Globus pallidus (tissue), 1 donor: Measurements from ENCODE around the gene NOCT.
"Not testable (repeated sequence)": the region's sequence is repeated elsewhere in the genome, so short reads cannot be mapped to it uniquely, and the experiment has no call there.

ENCODE experiments used
- DNase-seq: peaks from one replicate; pipeline ENCODE4 v3.0.0-alpha.2; 2015; ENCODE audit warnings: low spot score

Gene NOCT

DNA sequence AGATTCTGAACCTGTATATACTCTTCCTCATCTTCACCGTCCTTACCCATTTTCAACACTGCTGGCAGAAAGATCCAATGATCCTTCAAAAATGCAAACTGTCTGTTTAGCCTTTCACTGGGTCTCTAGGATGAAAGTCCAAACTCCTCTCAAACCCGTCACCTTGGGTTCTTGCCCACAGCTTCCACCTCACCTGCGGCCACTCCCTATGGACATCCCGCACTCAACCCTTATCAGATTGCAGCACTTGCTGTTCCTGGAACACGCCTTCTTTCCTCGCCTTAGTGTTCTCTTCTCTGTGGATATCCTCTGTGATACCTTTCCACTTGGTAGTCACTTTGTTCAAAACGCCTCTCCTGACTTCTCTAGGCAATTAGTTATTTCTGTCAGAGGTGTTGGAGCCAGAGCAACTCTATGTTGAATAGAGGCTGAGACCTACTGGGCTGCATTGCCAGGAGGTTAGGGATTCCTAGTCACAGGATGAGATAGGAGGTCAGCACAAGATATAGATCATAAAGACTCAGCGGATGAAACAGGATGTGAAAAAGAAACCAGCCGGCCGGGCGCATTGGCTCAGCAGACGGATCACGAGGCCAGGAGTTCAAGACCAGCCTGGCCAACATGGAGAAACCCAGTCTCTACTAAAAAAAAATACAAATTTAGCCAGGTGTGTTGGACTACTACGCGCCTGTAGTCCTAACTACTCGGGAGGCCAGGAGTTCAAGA is 4.2 kb upstream of the NOCT start:
- no peak for DNase-seq

DNA sequence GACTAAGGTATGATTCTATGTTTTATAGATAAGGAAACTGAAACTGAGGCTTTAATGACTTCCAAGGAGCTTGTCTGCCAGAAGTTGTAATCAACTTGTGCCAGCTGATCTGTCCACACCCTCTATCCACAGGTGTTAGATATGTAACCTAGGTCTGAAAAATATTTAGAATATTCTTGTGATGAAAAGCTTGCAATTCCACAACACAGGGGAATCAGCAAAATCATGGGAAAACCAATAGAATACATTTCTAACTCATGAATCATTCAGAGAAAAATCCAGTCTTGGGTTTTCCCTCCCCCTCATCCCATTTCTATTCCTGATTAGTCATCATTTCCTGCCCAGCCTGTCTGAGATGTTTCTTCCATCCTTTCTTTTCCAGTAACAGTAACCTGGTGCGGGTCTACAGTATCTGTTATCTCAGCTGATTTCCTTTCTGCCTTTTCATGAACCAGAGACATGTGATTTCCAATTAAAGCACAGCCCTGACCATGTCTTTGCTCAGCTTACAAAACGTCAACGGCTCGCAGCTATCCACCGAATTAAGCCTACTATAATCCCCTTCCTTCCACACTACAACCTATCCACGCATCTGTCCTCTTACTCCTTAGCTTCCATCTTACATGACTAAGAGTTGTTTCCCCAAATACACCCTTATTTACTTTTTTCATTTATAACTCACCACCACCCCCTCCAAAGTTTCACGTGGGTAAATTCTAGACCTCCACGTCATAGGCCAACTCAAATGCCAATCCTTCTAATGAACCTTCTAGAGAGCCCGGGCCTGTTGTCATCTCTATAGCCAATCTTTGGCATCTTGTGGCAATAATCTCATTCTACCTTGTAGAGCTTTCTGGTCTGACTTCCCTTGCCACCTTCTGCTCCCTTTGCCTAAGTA is 961 bp upstream of the NOCT start:
- DNase-seq = no peak

DNA sequence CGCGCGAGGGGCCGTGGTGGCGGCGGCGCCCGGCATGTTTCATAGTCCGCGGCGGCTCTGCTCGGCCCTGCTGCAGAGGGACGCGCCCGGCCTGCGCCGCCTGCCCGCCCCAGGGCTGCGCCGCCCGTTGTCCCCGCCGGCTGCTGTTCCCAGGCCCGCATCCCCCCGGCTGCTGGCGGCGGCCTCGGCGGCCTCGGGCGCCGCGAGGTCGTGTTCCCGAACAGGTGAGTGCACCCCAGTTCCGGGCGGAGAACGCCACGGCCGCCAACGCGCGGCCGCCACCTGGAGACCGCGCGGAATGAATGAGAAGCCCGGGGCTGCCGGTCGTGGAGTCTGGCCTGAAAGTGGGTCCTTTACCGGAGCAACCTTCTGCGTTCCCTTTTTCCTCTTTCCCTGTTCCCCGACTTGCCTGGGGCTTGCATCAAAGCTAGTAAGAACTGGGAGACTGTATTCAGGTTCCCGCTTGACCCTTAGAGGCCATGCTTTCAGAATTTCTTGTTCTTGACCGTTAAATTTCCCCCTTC is 429 bp downstream of the NOCT start:
- DNase-seq = no peak

DNA sequence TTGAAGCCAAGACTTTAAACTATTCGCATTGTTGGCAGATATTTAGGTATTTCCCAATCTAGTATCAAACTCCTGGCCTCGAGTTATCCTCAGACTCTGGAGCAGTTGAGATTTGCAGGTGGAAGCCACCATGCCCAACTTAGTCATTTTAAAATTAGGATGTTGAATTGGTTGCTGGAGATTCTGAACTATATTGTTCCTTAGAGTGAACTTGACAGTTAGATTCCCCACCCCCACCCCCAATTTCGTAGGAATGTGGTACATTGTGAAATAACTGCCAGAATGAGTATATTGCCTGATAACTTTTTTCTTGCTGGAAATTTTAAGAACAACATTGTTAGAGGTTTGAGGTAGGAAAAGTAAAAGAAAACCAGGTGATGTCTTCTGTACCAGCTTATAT is 2.3 kb downstream of the NOCT start:
- no peak for DNase-seq

DNA sequence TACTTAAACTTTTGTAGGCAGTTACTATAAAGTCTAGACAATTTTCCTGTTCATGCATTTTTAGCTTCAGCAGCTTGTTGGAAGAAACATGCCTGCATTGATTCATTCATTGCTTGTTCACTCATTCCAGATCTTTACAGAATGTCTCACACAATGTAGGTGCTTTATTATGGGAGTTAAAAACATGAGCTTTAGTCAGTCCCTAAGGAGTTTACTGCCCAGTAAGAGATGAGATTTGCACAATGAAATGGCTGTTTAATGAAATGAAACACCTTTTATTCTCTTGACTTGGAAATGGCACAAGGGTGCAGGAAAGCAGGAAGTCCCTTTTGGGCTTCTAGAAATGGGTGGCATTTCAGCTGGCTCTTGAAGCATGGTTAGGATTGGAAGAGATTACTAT is 2.9 kb downstream of the NOCT start:
- DNase-seq = no peak

DNA sequence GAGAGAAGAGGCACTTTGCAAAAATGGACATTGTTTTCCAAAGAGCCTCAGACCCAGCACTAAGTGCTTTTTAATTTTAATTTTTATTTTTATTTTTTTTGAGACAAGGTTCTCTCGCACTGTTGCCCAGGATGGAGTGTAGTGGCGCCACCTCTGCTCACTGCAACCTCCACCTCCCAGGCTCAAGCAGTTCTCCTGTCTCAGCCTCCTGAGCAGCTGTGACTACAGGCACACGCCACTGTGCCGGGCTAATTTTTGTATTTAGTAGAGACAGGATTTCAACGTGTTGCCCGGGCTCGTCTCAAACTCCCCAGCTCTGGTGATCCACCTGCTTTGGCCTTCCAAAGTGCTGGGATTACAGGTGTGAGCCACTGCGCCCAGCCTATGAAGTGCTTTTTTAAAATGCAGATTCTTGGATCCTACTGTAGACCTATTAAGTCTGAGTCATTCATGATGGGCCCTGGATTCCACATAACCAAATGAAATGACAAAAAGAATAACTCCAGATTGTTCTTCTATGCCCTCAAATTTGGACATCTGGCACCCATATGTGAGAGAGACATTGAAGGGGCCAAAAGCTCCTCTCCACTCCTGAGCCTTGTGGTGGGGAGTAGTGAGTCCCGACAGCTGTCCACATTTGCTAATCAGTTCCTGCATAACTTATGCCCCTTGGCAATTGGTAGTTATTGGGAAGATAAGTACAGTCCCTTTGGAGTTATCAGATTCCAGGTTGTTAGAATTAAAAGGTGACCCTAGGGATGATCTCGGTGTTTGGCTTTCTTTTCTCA is 3.6 kb downstream of the NOCT start:
- no peak for DNase-seq

DNA sequence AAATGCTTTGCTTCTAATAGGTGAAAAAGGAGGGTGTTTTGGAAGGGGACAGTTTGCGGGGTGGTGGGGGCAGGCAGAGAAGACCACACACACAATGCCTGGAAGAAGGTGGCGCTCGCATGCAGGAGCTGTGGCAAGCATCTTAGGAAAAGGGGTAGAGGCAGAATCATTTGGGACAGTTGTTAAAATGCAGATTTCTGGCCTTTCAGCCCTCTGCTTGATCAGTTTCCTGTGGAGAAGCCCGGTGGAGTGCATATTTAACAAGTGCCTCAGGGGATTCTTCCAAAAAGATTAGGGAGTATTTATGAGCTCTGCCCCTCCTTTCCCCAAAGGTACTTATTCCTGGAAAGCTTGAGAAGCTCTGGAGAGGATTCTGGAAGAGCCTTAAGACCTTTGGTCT is 4.8 kb downstream of the NOCT start:
- no peak for DNase-seq

DNA sequence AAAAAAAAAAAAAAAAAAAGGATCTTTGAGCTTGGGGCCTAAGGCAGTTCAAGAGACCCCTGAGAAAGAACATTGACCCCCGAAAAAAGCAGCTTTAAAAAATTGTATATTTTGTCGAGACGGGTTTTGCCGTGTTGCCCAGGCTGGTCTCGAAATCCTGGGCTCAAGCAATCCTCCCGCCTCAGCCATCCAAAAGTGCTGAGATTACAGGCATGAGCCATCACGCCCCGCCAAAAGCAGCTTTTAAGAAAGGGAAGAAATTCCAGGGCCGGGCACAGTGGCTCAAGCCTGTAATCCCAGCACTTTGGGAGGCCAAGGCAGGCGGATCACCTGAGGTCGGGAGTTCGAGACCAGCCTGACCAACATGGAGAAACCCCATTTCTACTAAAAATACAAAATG is 5.5 kb downstream of the NOCT start:
- DNase-seq = not testable (repeated sequence)

DNA sequence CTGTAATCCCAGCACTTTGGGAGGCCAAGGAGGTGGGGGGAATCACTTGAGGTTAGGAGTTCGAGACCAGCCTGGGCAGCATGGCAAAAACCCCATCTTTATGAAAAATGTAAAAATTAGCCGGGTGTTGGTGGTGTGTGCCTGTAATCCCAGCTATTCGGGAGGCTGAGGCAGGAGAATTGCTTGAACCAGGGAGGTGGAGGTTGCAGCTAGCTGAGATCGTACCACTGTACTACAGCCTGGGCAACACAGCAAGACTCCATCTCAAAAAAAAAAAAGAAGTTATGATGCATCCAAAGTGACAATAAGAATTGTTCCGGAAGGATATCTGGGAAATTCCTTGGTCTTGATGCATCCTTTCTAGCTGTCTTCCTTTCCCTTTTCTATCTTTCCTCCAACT is 7.3 kb downstream of the NOCT start:
- no peak for DNase-seq

DNA sequence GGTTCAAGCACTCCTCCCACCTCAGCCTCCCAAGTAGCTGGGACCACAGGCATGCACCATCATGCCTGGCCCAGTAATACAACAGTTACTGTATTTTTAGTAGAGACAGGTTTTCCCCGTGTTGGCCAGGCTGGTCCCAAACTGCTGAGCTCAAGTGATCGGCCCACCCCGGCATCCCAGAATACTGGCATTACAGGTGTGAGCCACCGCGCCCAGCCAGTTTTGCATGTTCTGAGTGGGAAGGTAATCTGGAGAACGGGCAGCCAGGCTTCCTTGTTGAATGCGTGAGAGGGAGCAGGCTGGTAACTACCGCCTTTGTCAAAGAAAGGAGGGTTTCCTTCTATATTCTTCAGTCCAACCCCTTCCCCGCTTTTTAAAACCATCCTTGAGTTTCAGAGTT is 9.1 kb downstream of the NOCT start:
- no peak for DNase-seq

DNA sequence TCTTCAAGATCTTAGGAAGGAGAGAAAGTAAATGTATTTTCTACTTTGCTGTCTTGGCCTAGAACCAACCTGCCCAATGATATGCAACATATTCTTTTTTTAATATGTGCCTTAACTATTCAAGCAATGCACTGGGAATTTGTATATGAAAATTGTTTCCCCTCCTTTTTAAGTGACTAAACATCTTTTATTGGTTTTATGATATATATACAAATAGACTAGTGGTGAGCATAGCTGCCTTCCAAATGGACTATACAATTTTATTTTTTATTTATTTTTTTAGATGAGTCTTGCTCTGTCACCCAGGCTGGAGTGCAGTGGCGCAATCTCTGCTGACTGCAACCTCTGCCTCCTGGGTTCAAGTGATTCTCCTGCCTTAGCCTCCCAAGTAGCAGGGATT is 10.3 kb downstream of the NOCT start:
- DNase-seq = no peak

DNA sequence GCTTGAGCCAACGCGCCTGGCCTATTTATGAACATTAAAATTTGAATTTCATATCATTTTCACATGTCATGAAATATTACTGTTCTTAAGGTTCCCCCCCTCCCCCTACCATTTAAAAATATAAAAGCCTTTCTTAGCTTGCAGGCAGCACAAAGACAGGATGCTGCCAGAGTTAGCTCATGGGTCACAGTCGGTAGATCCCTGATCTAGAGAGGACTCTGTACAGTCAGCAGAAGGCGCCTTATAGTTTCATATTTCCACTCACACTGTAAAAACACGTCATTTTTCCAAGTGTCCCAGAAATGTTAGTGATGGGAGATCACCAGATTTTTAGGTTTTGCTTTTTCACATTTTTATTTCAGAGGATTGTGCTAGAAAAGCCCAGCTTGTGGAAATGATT is 12.2 kb downstream of the NOCT start:
- no peak for DNase-seq

DNA sequence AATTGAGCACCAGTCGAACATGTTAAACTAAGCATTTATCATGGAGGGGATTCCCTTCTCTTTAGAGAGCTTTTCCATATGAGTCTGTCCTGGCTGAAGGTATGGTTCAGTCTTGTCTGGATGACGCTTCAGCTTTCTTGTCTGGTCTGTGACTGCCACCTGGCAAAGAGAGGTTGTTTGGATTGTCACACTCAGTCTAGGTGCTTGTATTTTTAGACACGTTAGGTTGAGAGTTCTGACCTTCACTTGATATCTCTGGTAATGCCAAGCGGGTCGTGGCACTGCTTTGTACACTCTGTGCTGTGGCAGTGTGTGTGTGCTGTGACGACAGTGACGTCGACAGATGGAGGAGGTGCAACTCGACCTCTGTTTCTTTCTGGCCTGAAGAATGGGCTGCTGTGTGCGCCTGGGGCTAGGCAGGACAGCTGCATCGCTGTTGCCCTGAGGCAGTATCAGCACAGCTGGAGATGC is 12.6 kb downstream of the NOCT start:
- DNase-seq = peak; percentile 83

DNA sequence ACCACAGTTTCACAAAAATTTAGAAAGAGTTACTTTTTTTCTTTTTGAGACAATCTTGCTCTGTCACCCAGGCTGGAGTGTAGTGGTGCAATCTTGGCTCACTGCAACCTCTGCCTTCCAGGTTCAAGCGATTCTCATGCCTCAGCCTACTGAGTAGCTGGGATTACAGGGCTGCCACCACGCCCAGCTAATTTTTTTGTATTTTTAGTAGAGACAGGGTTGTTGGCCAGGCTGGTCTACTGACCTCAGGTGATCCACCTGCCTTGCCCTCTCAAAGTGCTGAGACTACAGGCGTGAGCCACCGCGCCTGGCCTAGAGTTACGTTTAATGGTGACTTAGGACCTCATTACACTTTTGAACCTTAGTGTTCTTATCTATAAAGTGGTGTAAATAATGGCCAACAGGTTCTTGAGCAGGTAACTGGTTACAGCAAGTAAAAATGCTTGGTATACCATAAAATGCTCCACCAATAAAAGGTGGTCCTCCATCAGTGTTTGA is 14.3 kb downstream of the NOCT start:
- not testable (repeated sequence) for DNase-seq

DNA sequence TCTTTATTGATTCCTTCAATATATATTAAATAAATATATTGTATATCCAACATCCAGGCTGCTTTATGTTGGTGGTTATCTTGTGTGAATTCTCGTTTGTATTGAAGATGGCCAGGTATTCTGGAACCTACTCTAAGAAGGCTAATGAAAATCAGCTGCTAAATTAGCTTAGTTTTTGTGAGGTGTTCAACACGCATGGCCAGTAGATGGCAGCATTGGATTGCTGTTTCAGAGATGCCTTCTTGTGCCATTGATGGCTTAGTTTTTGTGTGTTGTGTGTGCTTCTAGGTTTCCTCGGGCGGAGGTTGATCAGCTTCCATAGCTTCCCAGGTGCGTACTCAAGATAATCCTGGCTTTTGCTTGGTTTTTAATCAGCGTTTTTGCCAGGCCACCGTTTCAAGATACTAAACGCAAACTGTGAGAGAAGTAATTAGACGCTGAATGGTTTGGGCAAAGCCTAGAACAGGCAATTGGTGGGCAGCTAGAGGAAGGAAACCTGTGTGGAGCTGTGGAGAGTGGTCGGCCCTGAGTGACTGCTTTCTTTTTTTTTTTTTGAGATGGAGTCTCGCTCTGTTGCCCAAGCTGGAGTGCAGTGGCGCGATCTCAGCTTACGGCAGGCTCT is 15.1 kb downstream of the NOCT start:
- peak; percentile 85 for DNase-seq

DNA sequence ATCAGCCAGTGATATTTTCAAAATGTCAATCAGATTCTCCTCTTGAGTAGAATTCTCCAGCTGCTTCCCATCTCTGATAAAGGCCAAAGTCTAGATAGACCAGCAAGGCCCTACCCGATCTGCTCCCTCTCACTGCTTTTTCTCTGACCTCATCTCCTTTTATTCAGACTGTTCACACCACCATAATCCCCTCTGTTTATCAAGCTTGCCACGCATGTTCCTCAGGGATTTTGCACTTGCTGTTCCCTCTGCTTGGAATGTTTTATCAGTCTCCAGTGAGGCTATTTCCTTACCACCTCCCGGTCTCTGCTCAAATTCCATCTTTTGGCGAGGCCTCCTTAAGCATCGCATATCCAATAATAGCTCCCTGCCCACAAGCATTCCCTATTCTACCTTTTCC is 20.1 kb downstream of the NOCT start:
- DNase-seq = no peak

DNA sequence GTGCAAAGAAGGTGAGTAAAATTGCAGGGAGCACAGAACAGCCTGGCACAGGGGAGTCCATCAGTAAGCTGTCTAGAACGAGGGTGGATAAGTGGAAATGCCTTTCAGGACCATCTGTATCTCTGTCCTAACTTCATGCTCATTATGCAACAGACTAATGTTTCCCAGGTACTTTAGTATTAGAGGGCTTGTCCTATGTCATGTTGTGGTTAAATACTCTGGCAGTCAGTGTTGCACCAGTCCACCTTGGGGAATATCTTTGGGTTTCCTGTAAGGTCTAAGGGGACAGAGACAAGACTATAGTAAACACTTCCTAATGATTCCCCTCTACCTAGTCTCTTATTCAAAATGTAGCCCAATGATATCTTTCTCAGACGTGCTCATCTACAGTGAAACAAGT is 21.3 kb downstream of the NOCT start:
- DNase-seq = no peak

DNA sequence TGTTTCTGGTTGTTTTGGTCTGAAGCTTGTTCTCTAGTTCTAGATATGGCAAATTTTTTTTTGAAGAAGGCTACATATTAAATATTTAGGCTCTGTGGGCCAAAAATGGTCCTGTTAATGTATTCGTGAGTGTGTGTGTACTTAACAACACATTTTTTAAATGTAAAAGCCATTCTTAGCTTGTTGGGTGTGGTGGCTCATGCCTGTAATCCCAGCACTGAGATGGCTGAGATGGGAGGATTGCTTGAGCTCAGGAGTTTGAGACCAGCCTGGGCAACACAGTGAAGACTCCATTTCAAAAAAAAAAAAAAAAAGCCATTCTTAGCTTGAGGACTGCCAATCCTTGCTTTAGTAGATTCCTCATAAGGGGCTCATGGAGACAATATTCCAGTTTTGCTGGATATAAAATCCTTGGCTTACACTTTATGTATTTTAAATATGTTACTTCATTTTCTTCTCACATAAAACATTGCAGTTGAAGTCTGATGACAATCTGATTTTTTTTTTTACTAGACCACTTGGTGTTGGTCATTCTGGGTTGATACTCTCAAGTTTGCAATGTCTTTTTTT is 23.4 kb downstream of the NOCT start:
- DNase-seq = no peak

DNA sequence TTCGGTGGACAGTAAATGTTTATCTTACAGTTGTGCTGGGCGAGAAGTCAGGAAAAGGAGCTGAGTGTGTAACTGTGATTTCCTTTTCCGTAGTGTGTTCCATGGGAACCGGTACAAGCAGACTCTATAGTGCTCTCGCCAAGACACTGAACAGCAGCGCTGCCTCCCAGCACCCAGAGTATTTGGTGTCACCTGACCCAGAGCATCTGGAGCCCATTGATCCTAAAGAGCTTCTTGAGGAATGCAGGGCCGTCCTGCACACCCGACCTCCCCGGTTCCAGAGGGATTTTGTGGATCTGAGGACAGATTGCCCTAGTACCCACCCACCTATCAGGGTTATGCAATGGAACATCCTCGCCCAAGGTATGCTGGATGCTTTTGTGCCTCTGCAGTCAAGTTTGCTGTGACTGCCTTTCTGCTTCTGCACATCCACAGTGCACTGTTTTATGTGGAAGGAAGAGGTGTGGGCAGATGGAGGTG is 27.4 kb downstream of the NOCT start:
- DNase-seq = no peak

DNA sequence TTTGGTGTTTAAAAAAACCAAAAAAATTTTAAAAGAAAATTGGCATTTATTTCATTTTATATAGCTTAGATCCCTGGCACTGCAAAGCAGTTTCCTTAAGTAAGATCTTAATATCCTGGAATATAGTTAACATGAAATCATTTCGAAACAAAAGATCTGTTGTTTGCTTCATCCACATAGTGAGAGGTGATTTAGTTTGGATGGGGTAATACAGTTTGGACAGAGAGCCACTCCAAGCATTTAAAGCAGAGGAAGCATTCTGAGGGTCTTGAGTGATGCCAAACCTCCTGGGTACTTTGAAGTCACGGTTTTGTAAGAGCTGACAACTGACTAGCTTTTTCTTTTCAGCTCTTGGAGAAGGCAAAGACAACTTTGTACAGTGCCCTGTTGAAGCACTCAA is 28.7 kb downstream of the NOCT start:
- DNase-seq = no peak

DNA sequence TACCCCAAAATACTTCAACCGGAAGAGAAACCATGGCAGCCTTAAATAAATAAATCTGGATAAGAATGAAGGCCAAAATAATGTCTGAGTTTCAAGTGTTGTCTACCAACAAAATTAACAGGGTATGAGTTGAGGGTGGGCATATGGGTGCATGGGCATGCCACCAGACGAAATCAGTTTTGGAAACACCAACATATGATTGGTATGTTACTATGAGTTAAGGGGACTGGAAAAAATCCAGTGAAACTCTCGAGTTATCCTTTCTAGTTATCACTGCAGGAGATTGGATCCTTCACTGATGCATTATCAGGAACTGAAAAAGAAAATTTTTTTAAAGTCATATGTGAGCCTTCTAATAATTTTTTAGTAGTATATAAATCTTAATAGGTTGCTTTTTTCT is 32.4 kb downstream of the NOCT start:
- DNase-seq = no peak
